Erythroblast (primary cell): Measurements from ENCODE around the gene CAMK2A.

Source experiments
- GATA1 ChIP-seq: IDR thresholded peaks from 2 replicates; pipeline ENCODE4 v1.6.1; 2011; ENCODE audit warnings: low read depth, mild to moderate bottlenecking, control low read depth, low read length, moderate library complexity
- POLR2A ChIP-seq: IDR thresholded peaks from 2 replicates; pipeline ENCODE4 v1.6.1; 2011; ENCODE audit warnings: mild to moderate bottlenecking, low read length

DNA sequence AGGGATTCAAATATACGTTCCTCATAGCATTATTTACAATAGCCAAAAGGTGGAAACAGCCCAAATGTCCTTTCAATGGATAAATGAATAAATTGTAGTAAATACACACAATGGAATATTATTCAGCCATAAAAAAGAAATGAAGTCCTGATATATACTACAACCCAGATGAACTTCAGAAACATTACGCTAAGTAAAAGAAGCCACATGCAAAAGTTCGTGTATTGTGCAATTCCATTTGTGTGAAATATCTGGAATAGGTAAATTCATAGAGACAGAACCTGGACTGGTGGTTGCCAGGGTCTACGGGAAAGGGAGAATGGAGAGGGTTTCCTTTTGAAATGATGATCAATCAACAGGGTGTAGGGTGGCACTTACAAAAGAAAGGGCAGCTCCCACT lies 25.7 kb upstream of the CAMK2A start:
- TF ChIP-seq POLR2A (no peak), GATA1 (no peak)
